WERI-Rb-1 (cell line): ENCODE data around the gene MAST4.

ENCODE experiments used
- DNase-seq: peaks from one replicate; pipeline ENCODE4 v3.0.0-alpha.2; 2020
- H3K27ac ChIP-seq: fragments of 250-450 bp; sonication (Bioruptor Pico); 2 replicates; pipeline ENCODE4 v1.5.1; 2020; ENCODE audit warnings: mild to moderate bottlenecking, moderate library complexity
- H3K27me3 ChIP-seq: fragments of 250-450 bp; sonication (Bioruptor Pico); 2 replicates; pipeline ENCODE4 v1.5.1; 2021; ENCODE audit warnings: mild to moderate bottlenecking, low read depth, moderate library complexity; ENCODE audit not compliant: insufficient read depth, severe bottlenecking
- H3K36me3 ChIP-seq: fragments of 250-450 bp; sonication (Bioruptor Pico); 2 replicates; pipeline ENCODE4 v1.5.1; 2020; ENCODE audit warnings: mild to moderate bottlenecking, moderate library complexity
- H3K4me3 ChIP-seq: 2 replicates; pipeline ENCODE4 v1.5.1; 2011; ENCODE audit warnings: low read depth, mild to moderate bottlenecking, control low read depth, low read length
- H3K9me3 ChIP-seq: fragments of 250-450 bp; sonication (Bioruptor Pico); 2 replicates; pipeline ENCODE4 v1.5.1; 2021; ENCODE audit warnings: mild to moderate bottlenecking, moderate library complexity; ENCODE audit not compliant: severe bottlenecking
- TF ChIP-seq, protein P1 (sequence below): IDR thresholded peaks from 2 replicates; pipeline ENCODE4 v1.5.1; 2011; ENCODE audit warnings: low read depth, mild to moderate bottlenecking, control low read depth, inconsistent platforms, low read length

Gene MAST4

DNA sequence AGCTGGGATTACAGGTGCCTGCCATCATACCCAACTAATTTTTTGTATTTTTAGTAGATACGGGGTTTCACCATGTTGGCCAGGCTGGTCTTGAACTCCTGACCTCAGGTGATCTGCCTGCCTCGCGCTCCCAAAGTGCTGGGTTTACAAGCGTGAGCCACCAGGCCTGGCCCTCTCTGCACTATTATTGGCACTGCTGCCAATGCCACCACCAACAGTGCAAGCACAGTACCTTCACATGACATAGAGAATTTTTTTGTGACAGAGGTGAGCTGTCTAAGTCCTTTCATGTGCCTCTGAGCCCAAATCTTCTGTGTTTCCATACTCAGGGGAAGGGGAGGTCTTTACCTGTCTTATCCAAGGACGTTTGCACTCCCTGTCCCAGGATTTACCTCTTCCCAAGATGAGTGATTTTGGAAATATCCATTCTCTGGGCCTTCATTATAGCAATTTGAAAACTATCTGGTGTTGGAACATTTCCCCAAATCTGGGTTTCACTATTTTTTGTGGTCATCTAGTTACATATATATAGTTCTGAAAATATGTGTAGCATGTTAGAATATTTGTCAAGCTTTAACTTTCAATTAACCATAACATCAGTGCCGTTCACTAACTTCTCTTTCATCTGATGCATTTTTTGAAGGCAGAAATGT, 605.8 kb downstream of the MAST4 start:
- Histone ChIP-seq H3K4me3 (no peak overlapping the region), H3K9me3 (no peaks in the 10 kb centered on the region), H3K27ac (no peak overlapping the region), H3K27me3 (no peaks in the 10 kb centered on the region), H3K36me3 (no peaks in the 10 kb centered on the region)
- DNase-seq, result no peak
- TF ChIP-seq, protein P1, sequence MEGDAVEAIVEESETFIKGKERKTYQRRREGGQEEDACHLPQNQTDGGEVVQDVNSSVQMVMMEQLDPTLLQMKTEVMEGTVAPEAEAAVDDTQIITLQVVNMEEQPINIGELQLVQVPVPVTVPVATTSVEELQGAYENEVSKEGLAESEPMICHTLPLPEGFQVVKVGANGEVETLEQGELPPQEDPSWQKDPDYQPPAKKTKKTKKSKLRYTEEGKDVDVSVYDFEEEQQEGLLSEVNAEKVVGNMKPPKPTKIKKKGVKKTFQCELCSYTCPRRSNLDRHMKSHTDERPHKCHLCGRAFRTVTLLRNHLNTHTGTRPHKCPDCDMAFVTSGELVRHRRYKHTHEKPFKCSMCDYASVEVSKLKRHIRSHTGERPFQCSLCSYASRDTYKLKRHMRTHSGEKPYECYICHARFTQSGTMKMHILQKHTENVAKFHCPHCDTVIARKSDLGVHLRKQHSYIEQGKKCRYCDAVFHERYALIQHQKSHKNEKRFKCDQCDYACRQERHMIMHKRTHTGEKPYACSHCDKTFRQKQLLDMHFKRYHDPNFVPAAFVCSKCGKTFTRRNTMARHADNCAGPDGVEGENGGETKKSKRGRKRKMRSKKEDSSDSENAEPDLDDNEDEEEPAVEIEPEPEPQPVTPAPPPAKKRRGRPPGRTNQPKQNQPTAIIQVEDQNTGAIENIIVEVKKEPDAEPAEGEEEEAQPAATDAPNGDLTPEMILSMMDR, result no peak

DNA sequence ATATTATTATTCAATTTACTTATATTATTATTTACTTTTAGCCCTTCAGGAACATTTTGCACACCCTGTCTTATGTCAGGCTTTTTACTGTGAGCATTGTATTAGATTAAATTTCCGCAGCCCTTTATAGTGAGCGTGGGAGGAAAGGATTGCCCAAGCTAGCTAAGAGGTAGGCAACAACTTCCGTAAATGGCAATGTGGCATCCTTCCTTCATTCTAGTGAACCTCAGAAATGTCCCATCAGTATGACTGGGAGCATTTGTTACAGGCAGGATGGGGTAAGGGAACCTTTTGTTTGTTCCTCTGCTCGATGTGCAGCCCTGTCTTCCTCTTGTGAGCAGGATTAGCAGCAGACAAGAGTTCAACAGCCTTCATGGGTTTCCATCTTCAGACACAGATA, 606.6 kb downstream of the MAST4 start:
- TF ChIP-seq, protein P1, result no peak
- Histone ChIP-seq H3K27me3 (no peaks in the 10 kb centered on the region), H3K9me3 (no peaks in the 10 kb centered on the region), H3K36me3 (no peaks in the 10 kb centered on the region), H3K4me3 (no peak overlapping the region), H3K27ac (no peak overlapping the region)
- no peak for DNase-seq

DNA sequence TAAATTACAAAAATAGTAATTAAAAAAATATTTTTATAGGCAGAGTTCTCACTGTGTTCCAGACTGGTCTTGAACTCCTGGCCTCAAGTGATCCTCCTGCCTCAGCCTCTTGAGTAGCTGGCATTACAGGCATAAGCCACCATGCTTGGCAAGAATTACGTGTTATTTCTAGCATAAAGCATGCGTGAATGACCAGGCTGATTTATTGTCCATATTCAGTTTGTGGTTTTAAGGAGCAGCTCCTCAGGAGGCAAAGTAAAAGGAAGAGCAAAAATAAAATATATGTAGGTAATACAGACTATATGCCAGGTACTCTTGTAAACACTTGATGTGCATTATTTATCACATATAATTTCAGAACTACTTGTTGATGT, 607.5 kb downstream of the MAST4 start:
- no peak overlapping the region for H3K27ac ChIP-seq
- no peak for DNase-seq
- TF ChIP-seq, protein P1, result no peak
- H3K27me3 ChIP-seq, result no peaks in the 10 kb centered on the region
- no peaks in the 10 kb centered on the region for H3K9me3 ChIP-seq
- H3K4me3 ChIP-seq, result no peak overlapping the region
- no peaks in the 10 kb centered on the region for H3K36me3 ChIP-seq

- Histone ChIP-seq H3K36me3 (no peaks in the 10 kb centered on the region), H3K4me3 (no peak overlapping the region), H3K27ac (no peak overlapping the region), H3K27me3 (no peaks in the 10 kb centered on the region), H3K9me3 (no peaks in the 10 kb centered on the region)
- TF ChIP-seq, protein P1, result no peak
- DNase-seq, result no peak
Observed at GRCh38 chr5:67204821-67205220, 608.6 kb downstream of the MAST4 start.

- no peaks in the 10 kb centered on the region for H3K27me3 ChIP-seq
- no peak overlapping the region for H3K27ac ChIP-seq
- H3K36me3 ChIP-seq, result no peaks in the 10 kb centered on the region
- H3K9me3 ChIP-seq, result no peaks in the 10 kb centered on the region
- no peak overlapping the region for H3K4me3 ChIP-seq
- no peak for DNase-seq
- TF ChIP-seq, protein P1, result no peak
Observed at GRCh38 chr5:67205981-67206380, 609.8 kb downstream of the MAST4 start.

- no peaks in the 10 kb centered on the region for H3K9me3 ChIP-seq
- H3K27ac ChIP-seq, result no peak overlapping the region
- TF ChIP-seq, protein P1, result no peak
- no peaks in the 10 kb centered on the region for H3K27me3 ChIP-seq
- no peak overlapping the region for H3K4me3 ChIP-seq
- H3K36me3 ChIP-seq, result no peaks in the 10 kb centered on the region
- no peak for DNase-seq
Observed at GRCh38 chr5:67206461-67206860, 610.3 kb downstream of the MAST4 start.
